A673 (cell line): ENCODE data around the gene COLGALT1. TPM values are rescaled to one million over a fixed set of nuclear protein-coding genes. Genes with fewer than 3 reads are reported as not detected.
A peak's percentile ranks its signal among the peaks of the same experiment; 100 is the strongest.
"Not testable (repeated sequence)": the region's sequence is repeated elsewhere in the genome, so short reads cannot be mapped to it uniquely, and the experiment has no call there.

Experiments used
- BruUV-seq: library from RNA; stranded (reverse); fragments of 400-500 nt; replicated peaks from 2 replicates; lab custom pipeline; 2021; lab: Mats Ljungman, UMichigan
- CTCF ChIA-PET: fragments of 300-600 bp; sonication (Branson Sonifier 250); formaldehyde crosslinking; loops from one replicate; lab custom pipeline; 2022; ENCODE audit warnings: antibody characterized with exemption; lab: Charles Lee
- POLR2A ChIA-PET: fragments of 300-600 bp; sonication (Branson Sonifier 250); formaldehyde crosslinking; loops from one replicate; lab custom pipeline; 2022; ENCODE audit warnings: antibody characterized with exemption; ENCODE audit not compliant: low non-redundant PET; lab: Charles Lee
- DNase-seq: peaks from one replicate; pipeline ENCODE4 v3.0.0-alpha.2; 2015; ENCODE audit warnings: low spot score
- H3K27ac ChIP-seq: fragments of 200-600 bp; sonication (generic); 2 replicates; pipeline ENCODE4 v1.5.1; 2016; ENCODE audit warnings: mixed run types, low read depth, mild to moderate bottlenecking, mixed read lengths, antibody characterized with exemption, low read length; ENCODE audit not compliant: poor library complexity, severe bottlenecking
- H3K27me3 ChIP-seq: fragments of 200-600 bp; sonication (generic); replicated peaks from 2 replicates; pipeline ENCODE4 v1.6.1; 2017; ENCODE audit warnings: mixed run types, low read depth, mild to moderate bottlenecking, mixed read lengths, antibody characterized with exemption, low read length; ENCODE audit not compliant: insufficient read depth, poor library complexity
- H3K36me3 ChIP-seq: fragments of 200-600 bp; sonication (generic); 2 replicates; pipeline ENCODE4 v1.6.1; 2016; ENCODE audit warnings: mixed run types, mild to moderate bottlenecking, mixed read lengths, antibody characterized with exemption, low read length; ENCODE audit not compliant: insufficient read depth, poor library complexity, severe bottlenecking
- H3K4me1 ChIP-seq: fragments of 200-600 bp; sonication (generic); 2 replicates; pipeline ENCODE4 v1.6.1; 2017; ENCODE audit warnings: mixed run types, mild to moderate bottlenecking, mixed read lengths, antibody characterized with exemption, low read length; ENCODE audit not compliant: insufficient read depth, poor library complexity, severe bottlenecking
- H3K4me3 ChIP-seq: fragments of 200-600 bp; sonication (generic); 2 replicates; pipeline ENCODE4 v1.5.1; 2016; ENCODE audit warnings: low read depth, mixed run types, mild to moderate bottlenecking, mixed read lengths, low read length; ENCODE audit not compliant: poor library complexity, severe bottlenecking
- H3K9me3 ChIP-seq: fragments of 200-600 bp; sonication (generic); 2 replicates; pipeline ENCODE4 v1.6.1; 2016; ENCODE audit warnings: mixed run types, low read depth, mild to moderate bottlenecking, mixed read lengths, antibody characterized with exemption, low read length; ENCODE audit not compliant: poor library complexity, severe bottlenecking
- CTCF ChIP-seq: fragments of 300-800, 200-600 bp; sonication (generic); conservative IDR thresholded peaks from 2 replicates; pipeline ENCODE4 v1.5.1; 2017; ENCODE audit warnings: low read depth, mild to moderate bottlenecking, antibody characterized with exemption, low read length, moderate library complexity, mixed read lengths
- EZH2 ChIP-seq: fragments of 200-600 bp; sonication (generic); IDR thresholded peaks from 2 replicates; pipeline ENCODE4 v1.6.1; 2017; ENCODE audit warnings: borderline replicate concordance, low read depth, mild to moderate bottlenecking, mixed read lengths, antibody characterized with exemption, low read length; ENCODE audit not compliant: poor library complexity, severe bottlenecking
- intact Hi-C: fragments of 100-400 bp; cut with micrococcal nuclease; formaldehyde crosslinking; loops from one replicate; pipeline ENCODE4 v1.10.0; 2022; ENCODE audit not compliant: unreplicated experiment
- total RNA-seq: library from RNA; stranded (reverse); gene quantifications from 2 replicates; pipeline ENCODE4 v1.2.3, GENCODE V29; 2021

The COLGALT1 gene
- total RNA-seq, 1 experiment from 2014 or later = 91.3 TPM

GRCh38 chr19:17581211-17581874 is 25.9 kb downstream of the COLGALT1 start:
- no TSS peak for BruUV-seq
- intact Hi-C loops = no loop called here
- CTCF ChIA-PET = no interaction called here
- Histone ChIP-seq H3K4me1 (no peaks in the 10 kb centered on the region), H3K36me3 (peaks cover 46% of the 10 kb centered on the region), H3K27ac (no peak overlapping the region), H3K27me3 (no peaks in the 10 kb centered on the region), H3K4me3 (no peak overlapping the region), H3K9me3 (no peaks in the 10 kb centered on the region)
- no peak for TF ChIP-seq CTCF
- POLR2A ChIA-PET = no interaction called here
- DNase-seq = no peak

- intact Hi-C loops = no loop called here
- no peaks in the 10 kb centered on the region for H3K4me1 ChIP-seq
- ChIA-PET CTCF (no interaction called here), POLR2A (no interaction called here)
- no peaks in the 10 kb centered on the region for H3K27me3 ChIP-seq
- TF ChIP-seq EZH2 (no peak), CTCF (0 out of 2 replicates have a peak, but pooled peaks have one; percentile 14)
- no peak overlapping the region for H3K4me3 ChIP-seq
- BruUV-seq = no TSS peak
- no peaks in the 10 kb centered on the region for H3K9me3 ChIP-seq
- peaks cover 45% of the 10 kb centered on the region for H3K36me3 ChIP-seq
- DNase-seq = no peak
- no peak overlapping the region for H3K27ac ChIP-seq
These were observed 27.2 kb downstream of the COLGALT1 start for GRCh38 chr19:17582613-17583012.

- no TSS peak for BruUV-seq
These were observed 28.7 kb downstream of the COLGALT1 start for GRCh38 chr19:17584132-17584531.

GRCh38 chr19:17585395-17585794 is 29.9 kb downstream of the COLGALT1 start:
- intact Hi-C loops, H3K27ac ChIP-seq, H3K4me3 ChIP-seq, H3K27me3 ChIP-seq, CTCF ChIA-PET, DNase-seq, POLR2A ChIA-PET, H3K9me3 ChIP-seq, H3K4me1 ChIP-seq, BruUV-seq: not testable (repeated sequence)
- peaks cover 25% of the 10 kb centered on the region for H3K36me3 ChIP-seq

More at GRCh38 chr19:17584132-17584531, 28.7 kb downstream of the COLGALT1 start:
- no peaks in the 10 kb centered on the region for H3K9me3 ChIP-seq
- H3K27ac ChIP-seq = no peak overlapping the region
- POLR2A ChIA-PET = no interaction called here
- H3K4me3 ChIP-seq = no peak overlapping the region
- no peaks in the 10 kb centered on the region for H3K4me1 ChIP-seq
- H3K36me3 ChIP-seq = peaks cover 36% of the 10 kb centered on the region
- no peak for DNase-seq
- CTCF ChIA-PET = no interaction called here
- TF ChIP-seq EZH2 (no peak), CTCF (no peak)
- intact Hi-C loops = no loop called here
- no peaks in the 10 kb centered on the region for H3K27me3 ChIP-seq
